Measurements from ENCODE around the gene CD5L.

CD5L gene

GRCh38 chr1:157806431-157807149, 35.0 kb downstream of the CD5L start:
- DNase-seq = no peak

- no peak for DNase-seq
These were observed 37.8 kb downstream of the CD5L start for GRCh38 chr1:157803851-157804250.

- DNase-seq = no peak
These were observed 41.6 kb downstream of the CD5L start for GRCh38 chr1:157799996-157800395.

- DNase-seq = no peak
These were observed 43.4 kb downstream of the CD5L start for GRCh38 chr1:157798211-157798610.

- DNase-seq = no peak
These were observed 56.4 kb downstream of the CD5L start for GRCh38 chr1:157785248-157785647.

- no peak for DNase-seq
These were observed 56.8 kb downstream of the CD5L start for GRCh38 chr1:157784801-157785200.

GRCh38 chr1:157782931-157783330, 58.7 kb downstream of the CD5L start:
- DNase-seq = no peak

- no peak for DNase-seq
These were observed 60.6 kb downstream of the CD5L start for GRCh38 chr1:157781048-157781447.
